HG03575 (cell line): ENCODE data around the gene CITED4.

ENCODE experiments used
- ATAC-seq: cut with Tn5 transposase; IDR thresholded peaks from one replicate; pipeline ENCODE4 v1.9.1; 2021; ENCODE audit not compliant: unreplicated experiment, insufficient number of reproducible peaks, low FRiP score; ENCODE audit errors: extremely low read depth

The CITED4 gene

DNA sequence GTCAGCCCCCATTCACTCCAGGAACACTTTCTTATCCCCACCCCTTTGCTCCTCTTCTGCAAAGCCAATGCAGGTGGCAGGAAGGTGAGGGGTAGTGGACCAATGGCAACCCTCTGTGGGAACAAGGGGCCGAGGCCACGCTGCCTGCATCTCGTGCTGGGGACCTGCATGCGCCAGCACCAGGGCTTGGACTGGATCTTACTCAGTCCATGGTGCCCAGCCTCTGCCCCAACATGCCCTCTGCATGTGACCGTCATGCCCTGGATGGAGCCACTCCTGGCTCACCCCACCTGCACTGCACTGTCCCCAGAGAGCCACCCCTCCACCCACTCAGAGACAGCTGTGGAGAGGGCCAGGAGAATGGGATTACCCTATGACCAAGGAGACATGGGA, 22.2 kb downstream of the CITED4 start:
- ATAC-seq = no peak

GRCh38 chr1:40838980-40839942, 22.9 kb downstream of the CITED4 start:
- ATAC-seq = no peak

GRCh38 chr1:40838045-40838979, 23.9 kb downstream of the CITED4 start:
- no peak for ATAC-seq

DNA sequence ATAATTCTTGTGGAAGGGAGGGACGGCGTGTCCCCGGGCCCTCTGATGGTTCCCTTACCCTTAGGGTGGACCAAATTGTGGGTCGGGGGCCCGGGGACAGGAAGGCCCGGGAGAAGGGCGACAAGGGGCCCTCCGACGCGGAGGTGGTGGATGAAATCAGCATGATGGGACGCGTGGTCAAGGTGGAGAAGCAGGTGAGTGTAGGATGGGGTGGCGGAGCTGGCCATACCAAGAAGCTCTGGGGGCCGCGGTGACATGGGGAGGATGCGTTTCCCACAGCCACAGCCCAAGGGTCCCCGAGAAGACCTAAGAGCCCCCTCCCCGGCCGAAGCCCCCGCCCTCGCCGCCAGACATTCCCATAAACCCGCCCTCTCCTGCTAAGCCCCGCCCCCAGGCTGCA, 24.6 kb downstream of the CITED4 start:
- no peak for ATAC-seq

DNA sequence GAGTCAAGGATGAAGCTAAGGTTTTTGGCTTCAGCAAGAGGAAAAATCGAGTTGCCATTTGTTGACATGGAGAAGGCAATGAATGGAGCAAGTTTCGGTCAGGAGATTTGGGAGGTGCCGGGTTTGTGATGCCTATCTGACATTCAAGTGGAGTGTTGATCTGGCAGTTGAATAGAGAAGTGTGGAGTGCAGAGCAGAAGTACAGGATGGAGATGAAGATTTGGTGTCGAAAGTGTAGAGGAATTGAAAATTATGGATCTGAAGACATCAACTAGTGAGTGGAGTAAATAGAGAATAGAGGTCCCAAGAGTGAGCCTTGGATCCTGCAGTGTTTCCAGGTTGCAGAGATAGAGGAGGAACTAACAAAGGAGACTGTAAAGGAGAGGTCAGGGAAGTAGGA, 25.9 kb downstream of the CITED4 start:
- ATAC-seq = no peak

DNA sequence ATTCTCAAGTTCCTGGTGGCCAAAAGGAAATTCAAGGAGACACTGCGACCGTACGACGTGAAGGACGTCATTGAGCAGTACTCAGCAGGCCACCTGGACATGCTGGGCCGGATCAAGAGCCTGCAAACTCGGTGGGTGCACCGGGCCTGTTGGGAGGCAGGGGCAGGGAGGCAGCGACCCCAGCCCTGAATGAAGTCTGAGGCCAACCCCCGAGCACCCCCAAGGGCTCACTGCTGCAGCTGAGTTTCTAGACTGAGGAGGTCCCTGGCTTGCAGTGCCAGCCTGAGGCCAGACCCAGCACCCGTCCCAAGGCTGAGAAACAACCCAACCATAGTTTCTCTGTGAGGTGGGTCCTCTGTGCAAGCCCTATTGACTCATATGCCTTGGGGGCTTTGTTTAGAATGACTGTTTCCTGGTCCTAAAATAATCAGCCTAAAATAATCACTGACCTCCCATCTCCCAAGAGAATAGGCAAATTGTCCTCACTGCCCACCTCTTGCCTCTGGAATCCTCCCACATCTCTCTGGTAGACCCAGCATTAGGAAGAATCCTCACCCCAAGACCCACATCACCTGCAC, 27.1 kb downstream of the CITED4 start:
- ATAC-seq = no peak

- ATAC-seq = no peak
Observed at GRCh38 chr1:40833979-40834378, 28.2 kb downstream of the CITED4 start.

DNA sequence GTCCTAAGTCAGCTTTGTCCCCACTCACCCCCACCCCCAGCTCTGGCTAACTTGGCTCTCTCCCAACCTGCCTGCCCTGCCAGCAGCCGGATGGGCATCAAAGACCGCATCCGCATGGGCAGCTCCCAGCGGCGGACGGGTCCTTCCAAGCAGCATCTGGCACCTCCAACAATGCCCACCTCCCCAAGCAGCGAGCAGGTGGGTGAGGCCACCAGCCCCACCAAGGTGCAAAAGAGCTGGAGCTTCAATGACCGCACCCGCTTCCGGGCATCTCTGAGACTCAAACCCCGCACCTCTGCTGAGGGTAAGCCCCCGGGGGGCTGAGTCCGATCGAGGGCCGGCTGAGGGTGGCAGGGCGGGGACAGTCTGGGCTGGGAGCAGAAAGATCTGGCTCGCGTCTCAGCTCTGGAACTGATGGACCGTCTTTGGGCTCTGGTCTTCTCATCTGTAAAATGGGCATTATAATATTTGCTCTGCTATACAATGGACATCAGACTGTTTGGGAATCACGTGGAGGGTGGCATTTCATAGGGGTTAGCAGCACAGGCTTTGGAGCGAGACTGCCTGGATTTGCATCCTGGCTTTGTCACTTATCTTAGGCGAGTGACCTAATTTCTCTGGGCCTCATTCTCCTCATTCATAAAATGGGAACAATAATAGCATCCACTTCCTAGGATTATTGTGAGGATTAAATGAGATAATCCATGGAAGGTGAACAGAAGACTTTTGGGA, 31.0 kb downstream of the CITED4 start:
- no peak for ATAC-seq

DNA sequence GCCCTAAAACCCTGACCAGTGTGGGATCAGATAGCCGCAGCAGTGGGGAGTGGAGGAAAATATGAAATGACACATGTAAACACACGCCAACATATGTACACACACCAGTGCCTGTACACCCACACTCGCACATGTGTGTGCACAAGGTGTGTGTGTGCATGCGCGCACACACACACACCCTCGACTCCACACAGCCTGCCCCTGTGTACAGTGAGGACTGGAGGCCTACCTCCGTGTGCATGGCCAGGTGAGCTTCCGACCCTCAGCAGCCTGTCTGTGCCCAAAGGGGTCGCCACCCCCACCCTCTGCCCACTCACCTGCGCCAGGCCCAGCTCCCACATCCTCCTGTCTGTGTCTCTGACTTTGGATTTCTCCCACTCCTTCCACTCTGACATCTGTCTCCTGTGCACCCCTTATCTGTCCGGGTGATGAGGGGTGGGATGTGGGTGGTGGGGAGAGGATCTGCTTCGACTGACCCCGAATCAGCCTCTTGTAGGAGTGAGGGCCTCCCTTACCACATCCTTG, 31.7 kb downstream of the CITED4 start:
- ATAC-seq = no peak

DNA sequence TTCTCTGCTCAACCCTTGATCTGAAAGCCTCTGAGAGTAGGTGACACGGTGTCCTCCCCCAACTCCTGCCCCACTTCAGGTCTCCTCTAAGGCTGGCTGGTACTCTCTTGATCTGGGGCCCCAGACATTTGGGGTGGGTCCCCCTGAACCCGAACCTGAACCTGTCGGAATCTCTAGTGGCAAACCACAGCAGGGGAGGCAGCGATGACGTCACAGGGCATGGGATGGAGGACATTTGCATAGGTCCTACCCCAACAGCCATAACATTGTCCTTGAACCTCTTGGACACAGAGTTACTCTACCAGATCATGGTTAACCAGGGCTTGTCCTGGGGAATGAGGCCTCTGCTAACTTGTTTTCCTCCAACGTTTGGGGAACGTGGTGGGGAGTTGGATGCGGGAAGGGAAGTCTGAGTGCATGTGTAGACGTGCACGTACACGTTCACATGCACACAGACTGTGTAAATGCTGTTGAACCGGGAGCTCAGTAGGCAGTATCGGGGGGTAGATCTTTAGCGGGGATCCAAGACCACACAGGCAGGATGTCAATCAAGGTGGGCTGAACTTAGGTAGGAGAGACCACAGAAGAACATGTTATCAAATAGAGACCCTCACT, 32.4 kb downstream of the CITED4 start:
- no peak for ATAC-seq

DNA sequence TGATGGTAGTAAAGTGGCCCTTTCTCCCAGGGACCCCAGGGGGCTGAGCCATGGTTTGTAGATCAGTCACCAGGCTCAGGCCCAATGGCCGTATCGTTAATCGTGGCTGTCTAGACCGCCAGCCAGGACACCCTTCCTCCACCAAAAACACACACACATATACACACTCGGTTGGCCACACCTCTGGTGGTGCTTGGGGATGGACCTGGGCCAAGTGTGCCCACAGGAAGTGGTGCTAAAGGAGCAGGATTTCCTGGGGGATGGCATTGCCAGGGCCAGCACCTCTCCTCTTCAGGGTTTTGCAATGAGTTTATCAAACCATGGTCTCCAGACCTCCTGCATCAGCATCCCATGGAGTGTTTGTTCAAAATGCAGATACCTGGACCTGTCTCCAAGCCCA, 36.2 kb downstream of the CITED4 start:
- no peak for ATAC-seq

DNA sequence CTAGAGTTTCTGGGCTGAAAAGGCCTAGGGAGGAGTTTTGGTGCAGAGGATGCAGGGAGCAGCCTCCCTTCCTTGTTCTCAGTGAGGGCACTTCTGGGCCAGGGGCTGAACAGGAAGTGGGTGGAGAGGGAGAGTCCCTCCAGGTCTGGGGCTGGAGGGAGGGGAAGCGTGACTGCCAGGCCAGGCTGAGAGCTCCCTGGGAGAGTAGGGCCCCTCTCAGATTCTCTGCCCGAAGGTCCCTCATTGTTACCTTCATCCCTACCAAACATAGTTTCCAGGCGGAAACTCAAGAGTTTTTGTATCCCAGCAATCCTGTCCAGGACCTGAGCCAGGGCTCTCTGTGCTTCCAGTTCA, 36.8 kb downstream of the CITED4 start:
- no peak for ATAC-seq

DNA sequence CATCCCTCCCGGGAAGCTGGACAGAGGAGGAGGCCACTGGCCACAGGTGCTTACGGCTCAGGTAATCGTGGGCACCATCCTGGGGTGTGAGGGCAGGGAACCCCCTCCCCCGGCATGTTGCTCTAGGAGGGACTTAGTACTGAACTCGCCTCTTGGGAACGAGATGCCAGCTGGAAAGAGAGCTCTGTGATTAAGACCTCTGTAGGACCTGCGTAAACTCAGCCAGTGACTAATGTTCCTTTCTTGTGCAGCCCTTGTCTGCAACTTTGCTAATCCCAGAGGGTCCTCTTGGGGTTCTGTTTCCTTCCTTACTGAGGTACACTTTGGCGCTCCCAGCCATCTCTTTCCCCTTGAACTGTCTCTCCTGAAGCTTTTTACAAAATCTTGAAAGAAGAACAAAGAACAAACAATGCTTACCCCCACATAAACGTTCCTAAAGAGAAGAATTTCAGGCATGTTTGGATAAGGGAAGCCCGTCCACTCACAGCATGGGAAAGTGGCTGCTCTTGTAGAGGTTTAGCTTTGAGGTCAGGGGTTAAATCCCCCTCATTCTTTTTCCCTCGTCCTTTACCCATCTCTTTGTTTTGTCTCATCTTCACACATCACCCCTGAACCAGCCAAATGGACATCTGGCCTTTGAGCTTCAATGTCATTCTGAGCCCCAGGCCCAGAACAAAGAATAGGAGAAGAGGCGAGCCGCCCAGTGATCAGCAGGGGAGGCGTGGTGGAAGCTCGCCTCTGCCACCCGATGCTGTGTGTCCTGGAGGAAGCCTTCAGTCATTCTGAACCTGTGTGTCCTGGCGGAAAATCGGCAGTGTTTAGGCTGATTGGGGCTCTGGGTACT, 37.4 kb downstream of the CITED4 start:
- no peak for ATAC-seq

DNA sequence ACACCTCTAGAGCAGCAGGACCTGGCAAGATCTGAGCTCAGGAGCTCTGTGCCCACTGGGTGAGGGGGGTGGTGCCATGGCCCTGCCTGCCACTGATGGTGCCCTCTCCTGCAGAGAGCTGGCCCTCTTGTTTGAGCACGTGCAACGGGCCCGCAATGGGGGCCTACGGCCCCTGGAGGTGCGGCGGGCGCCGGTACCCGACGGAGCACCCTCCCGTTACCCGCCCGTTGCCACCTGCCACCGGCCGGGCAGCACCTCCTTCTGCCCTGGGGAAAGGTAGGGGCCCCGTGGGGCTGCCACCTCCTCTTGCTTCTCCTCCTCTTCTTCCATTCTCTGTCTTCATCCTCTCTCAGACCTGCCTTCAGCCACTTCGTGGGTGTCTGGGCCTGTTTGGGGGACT, 38.2 kb downstream of the CITED4 start:
- ATAC-seq = no peak

DNA sequence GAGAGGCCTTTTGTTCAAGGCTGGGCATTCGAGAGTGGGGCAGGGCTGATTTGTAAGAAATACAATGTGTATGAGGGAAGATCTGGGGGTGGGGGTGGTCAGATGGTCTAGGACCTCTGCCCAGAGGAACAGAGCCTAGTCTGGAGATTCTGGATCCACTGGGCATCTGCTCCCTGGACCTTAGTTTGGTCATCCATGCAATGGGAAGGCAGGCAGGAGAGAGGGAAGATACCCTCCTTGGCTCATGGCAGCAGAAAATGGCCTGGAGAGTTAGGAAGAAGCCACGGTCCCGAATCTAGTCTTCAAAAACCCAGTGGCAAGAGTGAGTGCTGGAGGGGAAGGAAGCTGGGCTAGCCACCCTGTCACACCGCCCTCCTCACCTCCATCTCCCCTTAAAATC, 38.8 kb downstream of the CITED4 start:
- no peak for ATAC-seq

DNA sequence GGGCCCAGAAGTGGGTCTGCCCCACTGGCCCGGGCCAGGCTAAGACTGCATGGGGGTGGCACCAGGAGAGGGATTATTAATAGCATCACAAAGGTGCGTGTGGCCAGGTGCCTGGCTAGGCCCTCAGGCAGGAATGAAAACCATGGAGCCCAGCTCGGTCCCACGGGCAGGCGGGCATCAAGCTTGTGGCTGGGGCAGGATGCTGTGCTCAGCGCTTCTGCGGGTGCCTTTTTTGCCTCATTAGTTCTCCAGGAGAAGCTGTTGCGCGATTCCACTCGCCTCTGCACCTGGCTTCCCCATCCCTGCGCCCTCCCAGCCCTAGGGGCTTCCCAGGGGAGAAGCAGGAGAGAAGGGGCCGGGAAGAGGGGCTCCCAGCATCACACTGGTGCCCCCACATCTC, 39.3 kb downstream of the CITED4 start:
- ATAC-seq = no peak

DNA sequence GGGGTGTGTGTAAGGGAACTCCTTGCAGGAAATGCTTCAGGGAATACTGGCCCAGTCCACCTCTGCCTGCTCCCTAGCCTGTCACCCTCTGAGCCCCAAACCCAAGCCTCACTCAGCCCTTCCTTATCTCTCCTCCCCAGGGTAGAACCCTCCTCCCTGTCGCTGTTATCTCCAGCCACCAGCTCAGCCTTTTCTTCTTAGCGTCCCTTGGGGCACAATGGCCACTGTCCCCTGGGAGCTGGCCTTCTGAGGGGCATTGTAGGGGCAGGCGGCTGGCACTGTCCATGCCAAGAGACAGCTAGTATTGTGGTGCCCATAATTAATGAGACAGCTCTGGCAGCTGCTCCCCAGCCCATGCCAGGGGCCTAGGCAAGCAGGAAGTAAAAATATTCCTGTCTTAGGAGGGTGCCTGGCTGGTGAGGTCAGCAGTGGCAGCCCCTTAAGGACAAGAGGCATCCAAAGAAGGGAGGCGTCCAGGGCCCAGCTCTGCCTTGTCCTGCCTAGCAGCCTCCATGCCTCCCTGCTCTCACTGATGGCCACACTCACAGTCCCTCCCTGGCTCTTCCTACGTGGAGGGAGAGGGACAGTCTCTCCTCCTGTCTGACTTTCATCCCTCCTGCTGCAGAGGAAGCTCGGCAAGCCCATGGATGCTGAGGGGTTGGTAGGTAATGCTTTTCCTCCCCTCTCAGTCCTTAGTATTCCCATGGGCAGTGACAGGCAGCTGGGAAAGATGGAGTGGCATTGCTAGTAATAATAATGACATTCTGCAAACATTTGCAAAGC, 41.1 kb downstream of the CITED4 start:
- no peak for ATAC-seq
